ENCODE data around the gene SPCS3.

Gene SPCS3

GRCh38 chr4:176273736-176274135, 46.0 kb upstream of the SPCS3 start:
- H2BK5ac ChIP-seq (ENCODE audit: low read length), result no peak overlapping the region
- no peak for DNase-seq (ENCODE audit: low spot score)
- H2BK12ac ChIP-seq (ENCODE audit: low read length), result no peak overlapping the region
- H2AFZ ChIP-seq (ENCODE audit: low read length), result no peak overlapping the region
- no peak overlapping the region for H3K4ac ChIP-seq (ENCODE audit: low read length)
- no peak overlapping the region for H4K91ac ChIP-seq (ENCODE audit: low read depth, low read length, poor library complexity)
- H3K27ac ChIP-seq (replicated peaks; ENCODE audit: low read length), result no peak overlapping the region
- WGBS, 2 donors (ENCODE audit: extremely low coverage in 2 of 2, insufficient read length in 2 of 2, insufficient replicate concordance in 1 of 2), result no CpG with 5 or more reads among the region's 4 CpGs
- no peak overlapping the region for H3K18ac ChIP-seq (ENCODE audit: low read length)
- no peak overlapping the region for H3K4me3 ChIP-seq (ENCODE audit: low read length in 2 of 2)
- H3K4me2 ChIP-seq (ENCODE audit: insufficient read depth, low read length, poor library complexity, severe bottlenecking), result no peak overlapping the region
- H2BK120ac ChIP-seq (ENCODE audit: low read depth, low read length), result no peak overlapping the region
- no peaks in the 10 kb centered on the region for H3K9me3 ChIP-seq (replicated peaks in 1 of 2; ENCODE audit: control insufficient read depth in 2 of 2, insufficient read depth in 1 of 2, low read depth in 1 of 2, low read length in 2 of 2)
- no peak overlapping the region for H2BK15ac ChIP-seq (ENCODE audit: low read length)
- no peaks in the 10 kb centered on the region for H3K36me3 ChIP-seq (replicated peaks in 1 of 2; ENCODE audit: control insufficient read depth in 2 of 2, insufficient read depth in 2 of 2, low read length in 2 of 2)
- H3K27me3 ChIP-seq (ENCODE audit: control insufficient read depth in 3 of 3, insufficient read depth in 3 of 3, low read depth in 1 of 3, low read length in 3 of 3), result no peaks in the 10 kb centered on the region
- H3K23ac ChIP-seq (ENCODE audit: low read depth, low read length, poor library complexity), result no peak overlapping the region
- no peak overlapping the region for H3K14ac ChIP-seq (ENCODE audit: low read length)
- H2AK5ac ChIP-seq (ENCODE audit: low read depth, low read length), result no peak overlapping the region
- no peak overlapping the region for H3K9ac ChIP-seq (ENCODE audit: low read depth, low read length, poor library complexity)
- H3K79me1 ChIP-seq (ENCODE audit: low read depth, low read length), result no peaks in the 10 kb centered on the region
- no peak overlapping the region for H4K8ac ChIP-seq (ENCODE audit: low read depth, low read length)
- no peaks in the 10 kb centered on the region for H3K4me1 ChIP-seq (ENCODE audit: control insufficient read depth in 2 of 2, insufficient read depth in 1 of 2, low read depth in 1 of 2, low read length in 2 of 2)

GRCh38 chr4:176274441-176274840, 45.3 kb upstream of the SPCS3 start:
- H2BK12ac ChIP-seq (ENCODE audit: low read length), result no peak overlapping the region
- H2AK5ac ChIP-seq (ENCODE audit: low read depth, low read length), result no peak overlapping the region
- no peak overlapping the region for H3K23ac ChIP-seq (ENCODE audit: low read depth, low read length, poor library complexity)
- no peak overlapping the region for H3K27ac ChIP-seq (replicated peaks; ENCODE audit: low read length)
- H4K91ac ChIP-seq (ENCODE audit: low read depth, low read length, poor library complexity), result no peak overlapping the region
- no peak overlapping the region for H3K9ac ChIP-seq (ENCODE audit: low read depth, low read length, poor library complexity)
- H3K4ac ChIP-seq (ENCODE audit: low read length), result no peak overlapping the region
- no peaks in the 10 kb centered on the region for H3K9me3 ChIP-seq (replicated peaks in 1 of 2; ENCODE audit: control insufficient read depth in 2 of 2, insufficient read depth in 1 of 2, low read depth in 1 of 2, low read length in 2 of 2)
- no peak overlapping the region for H3K4me3 ChIP-seq (ENCODE audit: low read length in 2 of 2)
- no peaks in the 10 kb centered on the region for H3K4me1 ChIP-seq (ENCODE audit: control insufficient read depth in 2 of 2, insufficient read depth in 1 of 2, low read depth in 1 of 2, low read length in 2 of 2)
- H2BK120ac ChIP-seq (ENCODE audit: low read depth, low read length), result no peak overlapping the region
- no peak overlapping the region for H2BK5ac ChIP-seq (ENCODE audit: low read length)
- H3K27me3 ChIP-seq (ENCODE audit: control insufficient read depth in 3 of 3, insufficient read depth in 3 of 3, low read depth in 1 of 3, low read length in 3 of 3), result no peaks in the 10 kb centered on the region
- H3K18ac ChIP-seq (ENCODE audit: low read length), result no peak overlapping the region
- no peak for DNase-seq (ENCODE audit: low spot score)
- no peak overlapping the region for H2AFZ ChIP-seq (ENCODE audit: low read length)
- no peak overlapping the region for H2BK15ac ChIP-seq (ENCODE audit: low read length)
- H3K36me3 ChIP-seq (replicated peaks in 1 of 2; ENCODE audit: control insufficient read depth in 2 of 2, insufficient read depth in 2 of 2, low read length in 2 of 2), result no peaks in the 10 kb centered on the region
- H3K4me2 ChIP-seq (ENCODE audit: insufficient read depth, low read length, poor library complexity, severe bottlenecking), result no peak overlapping the region
- no peak overlapping the region for H4K8ac ChIP-seq (ENCODE audit: low read depth, low read length)
- no peak overlapping the region for H3K14ac ChIP-seq (ENCODE audit: low read length)
- H3K79me1 ChIP-seq (ENCODE audit: low read depth, low read length), result no peaks in the 10 kb centered on the region

- H2AK5ac ChIP-seq (ENCODE audit: low read depth, low read length), result no peak overlapping the region
- WGBS, 2 donors (ENCODE audit: extremely low coverage in 2 of 2, insufficient read length in 2 of 2, insufficient replicate concordance in 1 of 2), result no CpG with 5 or more reads among the region's 8 CpGs
- H3K9me3 ChIP-seq (replicated peaks in 1 of 2; ENCODE audit: control insufficient read depth in 2 of 2, insufficient read depth in 1 of 2, low read depth in 1 of 2, low read length in 2 of 2), result no peaks in the 10 kb centered on the region
- H3K4ac ChIP-seq (ENCODE audit: low read length), result no peak overlapping the region
- no peak overlapping the region for H2BK12ac ChIP-seq (ENCODE audit: low read length)
- no peak for DNase-seq (ENCODE audit: low spot score)
- H3K79me1 ChIP-seq (ENCODE audit: low read depth, low read length), result no peaks in the 10 kb centered on the region
- H3K4me1 ChIP-seq (ENCODE audit: control insufficient read depth in 2 of 2, insufficient read depth in 1 of 2, low read depth in 1 of 2, low read length in 2 of 2), result no peaks in the 10 kb centered on the region
- peak overlapping the region; percentile 76 for H2AFZ ChIP-seq (ENCODE audit: low read length)
- H2BK120ac ChIP-seq (ENCODE audit: low read depth, low read length), result no peak overlapping the region
- H3K27me3 ChIP-seq (ENCODE audit: control insufficient read depth in 3 of 3, insufficient read depth in 3 of 3, low read depth in 1 of 3, low read length in 3 of 3), result no peaks in the 10 kb centered on the region
- no peak overlapping the region for H4K8ac ChIP-seq (ENCODE audit: low read depth, low read length)
- no peak overlapping the region for H3K18ac ChIP-seq (ENCODE audit: low read length)
- no peak overlapping the region for H3K4me2 ChIP-seq (ENCODE audit: insufficient read depth, low read length, poor library complexity, severe bottlenecking)
- H3K36me3 ChIP-seq (replicated peaks in 1 of 2; ENCODE audit: control insufficient read depth in 2 of 2, insufficient read depth in 2 of 2, low read length in 2 of 2), result no peaks in the 10 kb centered on the region
- no peak overlapping the region for H2BK15ac ChIP-seq (ENCODE audit: low read length)
- no peak overlapping the region for H2BK5ac ChIP-seq (ENCODE audit: low read length)
- no peak overlapping the region for H3K27ac ChIP-seq (replicated peaks; ENCODE audit: low read length)
- H4K91ac ChIP-seq (ENCODE audit: low read depth, low read length, poor library complexity), result peak overlapping the region; percentile 19
- no peak overlapping the region for H3K14ac ChIP-seq (ENCODE audit: low read length)
- no peak overlapping the region for H3K4me3 ChIP-seq (ENCODE audit: low read length in 2 of 2)
- H3K9ac ChIP-seq (ENCODE audit: low read depth, low read length, poor library complexity), result no peak overlapping the region
- H3K23ac ChIP-seq (ENCODE audit: low read depth, low read length, poor library complexity), result no peak overlapping the region
Observed at GRCh38 chr4:176276710-176277109, 43.1 kb upstream of the SPCS3 start.

- Histone ChIP-seq H4K91ac (ENCODE audit: low read depth, low read length, poor library complexity) (no peak overlapping the region), H2AFZ (ENCODE audit: low read length) (peak overlapping the region; percentile 76), H3K27me3 (ENCODE audit: control insufficient read depth in 3 of 3, insufficient read depth in 3 of 3, low read depth in 1 of 3, low read length in 3 of 3) (no peaks in the 10 kb centered on the region), H3K14ac (ENCODE audit: low read length) (no peak overlapping the region), H3K4me3 (ENCODE audit: low read length in 2 of 2) (no peak overlapping the region), H3K18ac (ENCODE audit: low read length) (peak overlapping the region; percentile 32), H2BK5ac (ENCODE audit: low read length) (no peak overlapping the region), H2BK15ac (ENCODE audit: low read length) (no peak overlapping the region), H3K23ac (ENCODE audit: low read depth, low read length, poor library complexity) (no peak overlapping the region), H2BK12ac (ENCODE audit: low read length) (no peak overlapping the region), H3K4me1 (ENCODE audit: control insufficient read depth in 2 of 2, insufficient read depth in 1 of 2, low read depth in 1 of 2, low read length in 2 of 2) (no peaks in the 10 kb centered on the region), H3K36me3 (replicated peaks in 1 of 2; ENCODE audit: control insufficient read depth in 2 of 2, insufficient read depth in 2 of 2, low read length in 2 of 2) (no peaks in the 10 kb centered on the region), H3K9ac (ENCODE audit: low read depth, low read length, poor library complexity) (no peak overlapping the region), H2AK5ac (ENCODE audit: low read depth, low read length) (no peak overlapping the region), H2BK120ac (ENCODE audit: low read depth, low read length) (no peak overlapping the region), H3K27ac (replicated peaks; ENCODE audit: low read length) (no peak overlapping the region), H3K4me2 (ENCODE audit: insufficient read depth, low read length, poor library complexity, severe bottlenecking) (no peak overlapping the region), H3K9me3 (replicated peaks in 1 of 2; ENCODE audit: control insufficient read depth in 2 of 2, insufficient read depth in 1 of 2, low read depth in 1 of 2, low read length in 2 of 2) (no peaks in the 10 kb centered on the region), H3K79me1 (ENCODE audit: low read depth, low read length) (no peaks in the 10 kb centered on the region), H4K8ac (ENCODE audit: low read depth, low read length) (no peak overlapping the region), H3K4ac (ENCODE audit: low read length) (no peak overlapping the region)
- peak; percentile 30 for DNase-seq (ENCODE audit: low spot score)
- no CpG with 5 or more reads among the region's 13 CpGs for WGBS, 2 donors (ENCODE audit: extremely low coverage in 2 of 2, insufficient read length in 2 of 2, insufficient replicate concordance in 1 of 2)
Observed at GRCh38 chr4:176277162-176277904, 42.4 kb upstream of the SPCS3 start.
